NCI-H128 (cell line): ENCODE measurements around the gene BSDC1.
A peak's percentile ranks its signal among the peaks of the same experiment; 100 is the strongest.
"Not testable (repeated sequence)": the region's sequence is repeated elsewhere in the genome, so short reads cannot be mapped to it uniquely, and the experiment has no call there.

Experiments
- DNase-seq: peaks from one replicate; lab custom pipeline; 2025; ENCODE audit not compliant: unreplicated experiment; lab: John Stamatoyannopoulos, UW

BSDC1 gene

GRCh38 chr1:32394141-32394889 lies at the start of gene BSDC1:
TSS of gene BSDC1 (minus strand) at chr1:32394441. CDS start at chr1:32394414, 27 bp downstream.
- peak; percentile 99 for DNase-seq

GRCh38 chr1:32441467-32441866 lies 47.2 kb upstream of the BSDC1 start:
- not testable (repeated sequence) for DNase-seq

GRCh38 chr1:32438777-32439176 lies 44.5 kb upstream of the BSDC1 start:
- not testable (repeated sequence) for DNase-seq

- no peak for DNase-seq
Observed at GRCh38 chr1:32438136-32438535, 43.9 kb upstream of the BSDC1 start.

- DNase-seq = no peak
Observed at GRCh38 chr1:32431736-32432400, 37.6 kb upstream of the BSDC1 start.

- no peak for DNase-seq
Observed at GRCh38 chr1:32427264-32427963, 33.2 kb upstream of the BSDC1 start.

GRCh38 chr1:32426489-32427255 lies 32.4 kb upstream of the BSDC1 start:
- peak; percentile 54 for DNase-seq

GRCh38 chr1:32421775-32422174 lies 27.5 kb upstream of the BSDC1 start:
- DNase-seq = no peak

- no peak for DNase-seq
Observed at GRCh38 chr1:32414186-32414886, 20.1 kb upstream of the BSDC1 start.

GRCh38 chr1:32413507-32414185 lies 19.4 kb upstream of the BSDC1 start:
- DNase-seq = peak; percentile 81

- DNase-seq = no peak
Observed at GRCh38 chr1:32411261-32411660, 17.0 kb upstream of the BSDC1 start.

GRCh38 chr1:32406629-32407111 lies 12.4 kb upstream of the BSDC1 start:
- no peak for DNase-seq

- DNase-seq = no peak
Observed at GRCh38 chr1:32405672-32406467, 11.6 kb upstream of the BSDC1 start.

- DNase-seq = no peak
Observed at GRCh38 chr1:32404946-32405345, 10.7 kb upstream of the BSDC1 start.

- DNase-seq = peak; percentile 84
Observed at GRCh38 chr1:32400876-32401631, 6.8 kb upstream of the BSDC1 start.

- DNase-seq = no peak
Observed at GRCh38 chr1:32399843-32400242, 5.6 kb upstream of the BSDC1 start.

- DNase-seq = no peak
Observed at GRCh38 chr1:32398401-32398800, 4.2 kb upstream of the BSDC1 start.

GRCh38 chr1:32396524-32396923 lies 2.3 kb upstream of the BSDC1 start:
- not testable (repeated sequence) for DNase-seq
